PC-3 (cell line): ENCODE results near the gene LCE1E. TPM values are rescaled to one million over a fixed set of nuclear protein-coding genes. Genes with fewer than 3 reads are reported as not detected.
A peak's percentile ranks its signal among the peaks of the same experiment; 100 is the strongest.

Source experiments
- ATAC-seq: fragments of 200-7000 bp; cut with Tn5 transposase; 2 replicates; pipeline ENCODE4 v1.9.1; 2020; ENCODE audit warnings: mild to moderate bottlenecking, moderate library complexity
- BruUV-seq: library from RNA; stranded (reverse); fragments of 400-500 nt; replicated peaks from 2 replicates; lab custom pipeline; 2021; lab: Mats Ljungman, UMichigan
- CTCF ChIA-PET: fragments of 300-600 bp; sonication (Branson Sonifier 250); formaldehyde crosslinking; loops from one replicate; lab custom pipeline; 2022; ENCODE audit warnings: antibody characterized with exemption; lab: Charles Lee
- POLR2A ChIA-PET: fragments of 300-600 bp; sonication (Branson Sonifier 250); formaldehyde crosslinking; loops from one replicate; lab custom pipeline; 2022; ENCODE audit warnings: antibody characterized with exemption; ENCODE audit not compliant: unreplicated experiment; lab: Charles Lee
- DNase-seq: peaks from one replicate; pipeline ENCODE4 v3.0.0-alpha.2; 2015
- H2AFZ ChIP-seq: fragments of 300-600 bp; sonication (generic); 2 replicates; pipeline ENCODE4 v1.6.0; 2016; ENCODE audit warnings: antibody characterized with exemption, low read length
- H3F3A ChIP-seq: fragments of 300-600 bp; sonication (generic); one replicate; pipeline ENCODE4 v1.6.0; 2017; ENCODE audit warnings: antibody characterized with exemption, low read length, control low read depth, mild to moderate bottlenecking; ENCODE audit not compliant: unreplicated experiment
- H3K27ac ChIP-seq: fragments of 300-600 bp; sonication (generic); 2 replicates; pipeline ENCODE4 v1.5.1; 2016; ENCODE audit warnings: mild to moderate bottlenecking, low read length
- H3K27me3 ChIP-seq: fragments of 300-600 bp; sonication (generic); 2 replicates; pipeline ENCODE4 v1.6.1; 2016; ENCODE audit warnings: low read length, mixed read lengths
- H3K36me3 ChIP-seq: fragments of 300-600 bp; sonication (generic); 2 replicates; pipeline ENCODE4 v1.6.1; 2016; ENCODE audit warnings: low read depth, mixed run types, low read length, mixed read lengths
- H3K4me1 ChIP-seq: fragments of 300-600 bp; sonication (generic); 2 replicates; pipeline ENCODE4 v1.5.1; 2016; ENCODE audit warnings: low read length; ENCODE audit not compliant: insufficient read depth
- H3K4me2 ChIP-seq: fragments of 300-600 bp; sonication (generic); 2 replicates; pipeline ENCODE4 v1.6.0; 2016; ENCODE audit warnings: low read length
- H3K4me3 ChIP-seq: fragments of 300-600 bp; sonication (generic); 2 replicates; pipeline ENCODE4 v1.5.1; 2016; ENCODE audit warnings: mild to moderate bottlenecking, low read length, mixed read lengths
- H3K79me2 ChIP-seq: fragments of 300-600 bp; sonication (generic); 2 replicates; pipeline ENCODE4 v1.6.1; 2017; ENCODE audit warnings: low read length, mixed read lengths
- H3K9ac ChIP-seq: fragments of 300-600 bp; sonication (generic); 2 replicates; pipeline ENCODE4 v1.6.0; 2016; ENCODE audit warnings: mild to moderate bottlenecking, low read length
- H3K9me2 ChIP-seq: fragments of 300-600 bp; sonication (generic); replicated peaks from 2 replicates; pipeline ENCODE4 v1.6.1; 2016; ENCODE audit warnings: mixed run types, low read length, mixed read lengths
- H3K9me3 ChIP-seq: fragments of 300-600 bp; sonication (generic); 2 replicates; pipeline ENCODE4 v1.6.1; 2016; ENCODE audit warnings: low read length, mixed read lengths
- H4K20me1 ChIP-seq: fragments of 300-600 bp; sonication (generic); 2 replicates; pipeline ENCODE4 v1.6.1; 2016; ENCODE audit warnings: low read length, mixed read lengths
- EZH2 ChIP-seq: fragments of 300-600 bp; sonication (generic); IDR thresholded peaks from one replicate; pipeline ENCODE4 v1.6.1; 2017; ENCODE audit warnings: antibody characterized with exemption, mild to moderate bottlenecking, low read length; ENCODE audit not compliant: unreplicated experiment
- EZH2phosphoT487 ChIP-seq: fragments of 300-600 bp; sonication (generic); IDR thresholded peaks from 2 replicates; pipeline ENCODE4 v1.6.1; 2018; ENCODE audit warnings: mild to moderate bottlenecking, antibody characterized with exemption, low read length, borderline replicate concordance
- intact Hi-C: fragments of 100-400 bp; cut with micrococcal nuclease; formaldehyde crosslinking; loops from 2 replicates; pipeline ENCODE4 v1.9.0; 2023
- total RNA-seq: library from RNA; depleted of rRNA; stranded (reverse); fragments of >200 nt; gene quantifications from 2 replicates; pipeline ENCODE4 v1.2.3, GENCODE V29; 2014
- TF ChIP-seq, protein P1 (sequence below): fragments of 300-600 bp; sonication (generic); conservative IDR thresholded peaks from 2 replicates; pipeline ENCODE4 v1.5.1; 2017; ENCODE audit warnings: antibody characterized with exemption, low read depth, mild to moderate bottlenecking, low read length

Gene LCE1E
- total RNA-seq, 1 experiment from 2014 or later = not detected

DNA sequence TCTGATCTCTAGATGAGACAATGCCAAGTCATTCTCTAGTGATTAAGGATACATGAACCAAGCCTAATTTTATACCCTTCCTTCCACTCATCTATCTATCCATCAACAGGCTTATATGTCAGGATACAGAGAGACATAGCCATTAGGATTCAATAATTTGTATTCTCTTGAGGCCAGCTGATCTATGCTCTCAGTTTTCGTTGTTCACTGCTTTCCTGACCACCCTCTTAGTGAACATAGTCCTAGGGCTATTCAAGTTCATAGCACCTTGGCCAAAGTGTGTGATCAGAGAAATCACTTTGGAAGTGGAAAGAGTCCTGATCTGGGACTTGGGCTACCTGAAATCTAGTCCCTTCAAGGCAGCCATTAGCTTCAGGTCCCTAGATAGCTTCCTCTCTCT, 32.5 kb upstream of the LCE1E start:
- H3K27ac ChIP-seq = no peak overlapping the region
- no peak overlapping the region for H3K4me2 ChIP-seq
- no peak overlapping the region for H3K4me3 ChIP-seq
- no peaks in the 10 kb centered on the region for H3K79me2 ChIP-seq
- ATAC-seq (no peak), DNase-seq (no peak)
- TF ChIP-seq EZH2phosphoT487 (no peak), EZH2 (no peak)
- TF ChIP-seq, protein P1, sequence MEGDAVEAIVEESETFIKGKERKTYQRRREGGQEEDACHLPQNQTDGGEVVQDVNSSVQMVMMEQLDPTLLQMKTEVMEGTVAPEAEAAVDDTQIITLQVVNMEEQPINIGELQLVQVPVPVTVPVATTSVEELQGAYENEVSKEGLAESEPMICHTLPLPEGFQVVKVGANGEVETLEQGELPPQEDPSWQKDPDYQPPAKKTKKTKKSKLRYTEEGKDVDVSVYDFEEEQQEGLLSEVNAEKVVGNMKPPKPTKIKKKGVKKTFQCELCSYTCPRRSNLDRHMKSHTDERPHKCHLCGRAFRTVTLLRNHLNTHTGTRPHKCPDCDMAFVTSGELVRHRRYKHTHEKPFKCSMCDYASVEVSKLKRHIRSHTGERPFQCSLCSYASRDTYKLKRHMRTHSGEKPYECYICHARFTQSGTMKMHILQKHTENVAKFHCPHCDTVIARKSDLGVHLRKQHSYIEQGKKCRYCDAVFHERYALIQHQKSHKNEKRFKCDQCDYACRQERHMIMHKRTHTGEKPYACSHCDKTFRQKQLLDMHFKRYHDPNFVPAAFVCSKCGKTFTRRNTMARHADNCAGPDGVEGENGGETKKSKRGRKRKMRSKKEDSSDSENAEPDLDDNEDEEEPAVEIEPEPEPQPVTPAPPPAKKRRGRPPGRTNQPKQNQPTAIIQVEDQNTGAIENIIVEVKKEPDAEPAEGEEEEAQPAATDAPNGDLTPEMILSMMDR = no peak
- intact Hi-C loops = no loop called here
- H2AFZ ChIP-seq = no peak overlapping the region
- H3K9me3 ChIP-seq = no peaks in the 10 kb centered on the region
- peaks cover 12% of the 10 kb centered on the region for H3K4me1 ChIP-seq
- H3K9ac ChIP-seq = no peak overlapping the region
- no peaks in the 10 kb centered on the region for H4K20me1 ChIP-seq
- ChIA-PET CTCF (no interaction called here), POLR2A (no interaction called here)
- H3K27me3 ChIP-seq = peaks cover 9% of the 10 kb centered on the region; the same call in 1 of the 2 replicates
- H3F3A ChIP-seq = no peaks in the 10 kb centered on the region
- BruUV-seq = no TSS peak
- no peaks in the 10 kb centered on the region; the same call in 1 of the 2 replicates for H3K9me2 ChIP-seq
- no peaks in the 10 kb centered on the region for H3K36me3 ChIP-seq

DNA sequence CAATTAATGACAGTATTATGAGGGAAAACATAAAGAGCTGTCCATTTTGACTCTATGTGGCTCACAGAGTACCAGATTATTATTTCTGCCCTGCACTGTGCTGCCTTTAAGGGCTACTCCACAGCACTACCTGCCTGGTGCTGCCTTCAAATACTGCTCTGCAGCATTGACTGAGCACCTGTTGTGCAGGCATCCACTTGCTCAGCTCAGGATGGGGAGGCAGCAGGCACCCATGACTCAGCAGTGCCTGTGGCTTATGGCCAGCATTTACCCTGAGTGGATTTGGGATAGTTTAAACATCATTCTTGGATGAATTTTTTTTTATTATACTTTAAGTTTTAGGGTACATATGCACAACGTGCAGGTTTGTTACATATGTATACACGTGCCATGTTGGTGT, 29.2 kb upstream of the LCE1E start:
- Histone ChIP-seq H3K9me2 (no peaks in the 10 kb centered on the region; the same call in 1 of the 2 replicates), H3F3A (no peaks in the 10 kb centered on the region), H3K27me3 (peaks cover 8% of the 10 kb centered on the region; the same call in 1 of the 2 replicates), H2AFZ (no peak overlapping the region), H3K79me2 (no peaks in the 10 kb centered on the region), H3K36me3 (no peaks in the 10 kb centered on the region), H3K4me1 (peaks cover 11% of the 10 kb centered on the region), H3K27ac (no peak overlapping the region), H3K9ac (no peak overlapping the region), H3K4me2 (no peak overlapping the region), H4K20me1 (no peaks in the 10 kb centered on the region), H3K4me3 (no peak overlapping the region), H3K9me3 (no peaks in the 10 kb centered on the region)
- DNase-seq (peak; percentile 61), ATAC-seq (peak; percentile 58)
- no peak for TF ChIP-seq EZH2phosphoT487
- intact Hi-C loops = no loop called here
- CTCF ChIA-PET = no interaction called here
- no TSS peak for BruUV-seq
- POLR2A ChIA-PET = no interaction called here

DNA sequence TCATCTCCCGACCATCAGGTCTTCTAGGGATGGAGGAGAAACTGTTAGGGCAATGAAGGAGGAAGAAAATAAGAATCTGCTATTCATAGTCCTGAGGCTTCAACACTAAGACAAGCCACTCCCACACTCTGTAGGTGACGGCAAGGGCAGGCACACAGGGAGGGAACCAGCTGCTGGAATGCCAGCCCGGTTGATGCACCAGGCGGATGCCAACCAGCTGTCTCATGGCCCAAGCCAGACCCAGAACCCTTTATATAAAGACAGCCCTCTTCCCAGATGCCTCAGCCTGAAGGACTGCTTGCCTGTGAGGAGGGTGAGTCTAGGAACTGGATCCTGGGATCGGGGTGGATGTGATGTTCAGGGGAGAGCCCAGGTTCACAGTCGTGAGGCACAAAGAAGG, 28.3 kb upstream of the LCE1E start, which contains the start of gene KPRP:
Gene KPRP, plus strand, starts transcription at position 279 of the 400 bp plus-strand sequence. CDS start 1,564 bp downstream, outside the sequence.
- CTCF ChIA-PET = no interaction called here
- Histone ChIP-seq H3K4me2 (no peak within 1 kb of the TSS), H4K20me1 (no peaks in the 10 kb centered on the region), H3K79me2 (no peaks in the 10 kb centered on the region), H2AFZ (no peak within 1 kb of the TSS), H3F3A (no peaks in the 10 kb centered on the region), H3K27me3 (peaks cover 8% of the 10 kb centered on the region; the same call in 1 of the 2 replicates), H3K9ac (no peak within 1 kb of the TSS), H3K4me3 (no peak within 1 kb of the TSS), H3K4me1 (peaks cover 3% of the 10 kb centered on the region), H3K9me2 (no peaks in the 10 kb centered on the region; the same call in 1 of the 2 replicates), H3K9me3 (no peaks in the 10 kb centered on the region), H3K27ac (no peak within 1 kb of the TSS), H3K36me3 (no peaks in the 10 kb centered on the region)
- TF ChIP-seq EZH2 (no peak), EZH2phosphoT487 (no peak)
- TF ChIP-seq, protein P1 = no peak
- DNase-seq (no peak), ATAC-seq (no peak)
- POLR2A ChIA-PET = no interaction called here
- intact Hi-C loops = no loop called here
- BruUV-seq = no TSS peak
